ENCODE data around the gene HNRNPA3.
"Not testable (repeated sequence)": the region's sequence is repeated elsewhere in the genome, so short reads cannot be mapped to it uniquely, and the experiment has no call there.

The HNRNPA3 gene

DNA sequence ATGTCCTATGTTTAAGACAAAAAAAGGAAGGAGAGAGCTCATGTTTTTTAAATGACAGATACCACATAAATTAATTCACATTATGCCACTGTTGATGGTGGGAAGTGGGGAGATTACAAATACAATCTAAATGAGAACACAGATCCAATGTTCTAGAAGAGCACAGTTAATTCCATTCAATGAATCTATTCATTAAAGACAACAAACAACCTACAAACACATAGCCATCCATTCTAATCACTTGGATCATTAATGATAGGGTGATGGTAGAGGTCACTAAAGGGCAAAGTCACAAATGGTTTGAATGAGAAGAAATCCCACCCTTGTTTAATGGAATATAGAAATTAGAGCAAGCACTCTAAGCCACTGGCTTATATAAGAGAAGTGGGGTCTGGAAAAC is 21.7 kb downstream of the HNRNPA3 start:
- no peak for DNase-seq

- DNase-seq = no peak
Observed at GRCh38 chr2:177235855-177236437, 23.4 kb downstream of the HNRNPA3 start.

DNA sequence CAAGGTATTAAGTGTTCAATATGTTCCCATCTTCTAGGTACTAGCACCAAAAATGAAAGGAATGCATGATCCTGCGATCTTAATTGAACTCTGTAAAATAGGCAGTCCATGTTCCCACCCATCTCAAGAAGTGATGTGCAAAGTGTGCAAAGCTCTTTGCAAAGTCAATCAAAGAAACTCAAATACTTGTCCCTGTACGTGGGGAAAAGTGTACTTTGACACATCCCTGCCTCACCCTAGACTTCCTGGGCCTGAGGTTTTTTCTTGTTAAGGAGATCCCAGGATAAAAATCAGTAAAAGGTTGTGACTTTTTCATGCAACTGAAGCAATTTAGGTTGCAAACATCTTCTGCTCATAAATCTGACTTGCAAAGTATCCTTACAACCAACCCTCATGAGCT is 25.3 kb downstream of the HNRNPA3 start:
- DNase-seq = no peak

GRCh38 chr2:177239053-177239452 is 26.5 kb downstream of the HNRNPA3 start:
- no peak for DNase-seq

- DNase-seq = peak; percentile 62
Observed at GRCh38 chr2:177239932-177240630, 27.5 kb downstream of the HNRNPA3 start.

DNA sequence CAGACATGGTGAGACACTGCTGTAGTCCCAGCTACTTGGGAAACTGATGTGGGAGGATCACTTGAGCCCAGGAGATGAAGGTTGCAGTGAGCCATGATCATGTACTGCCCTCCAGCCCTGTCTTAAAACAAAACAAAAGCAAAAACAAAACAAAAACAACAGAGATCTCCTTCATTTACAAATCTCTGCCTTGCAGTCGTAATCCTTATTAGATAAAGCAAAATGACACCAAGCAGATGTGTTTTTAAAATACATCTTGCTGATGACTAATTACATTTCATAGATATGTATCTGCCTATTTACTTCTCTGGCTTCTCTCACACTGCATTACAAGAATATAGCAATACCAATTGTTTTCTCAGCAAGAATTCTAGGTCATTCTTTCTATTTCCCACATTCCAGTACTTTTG is 29.1 kb downstream of the HNRNPA3 start:
- no peak for DNase-seq

DNA sequence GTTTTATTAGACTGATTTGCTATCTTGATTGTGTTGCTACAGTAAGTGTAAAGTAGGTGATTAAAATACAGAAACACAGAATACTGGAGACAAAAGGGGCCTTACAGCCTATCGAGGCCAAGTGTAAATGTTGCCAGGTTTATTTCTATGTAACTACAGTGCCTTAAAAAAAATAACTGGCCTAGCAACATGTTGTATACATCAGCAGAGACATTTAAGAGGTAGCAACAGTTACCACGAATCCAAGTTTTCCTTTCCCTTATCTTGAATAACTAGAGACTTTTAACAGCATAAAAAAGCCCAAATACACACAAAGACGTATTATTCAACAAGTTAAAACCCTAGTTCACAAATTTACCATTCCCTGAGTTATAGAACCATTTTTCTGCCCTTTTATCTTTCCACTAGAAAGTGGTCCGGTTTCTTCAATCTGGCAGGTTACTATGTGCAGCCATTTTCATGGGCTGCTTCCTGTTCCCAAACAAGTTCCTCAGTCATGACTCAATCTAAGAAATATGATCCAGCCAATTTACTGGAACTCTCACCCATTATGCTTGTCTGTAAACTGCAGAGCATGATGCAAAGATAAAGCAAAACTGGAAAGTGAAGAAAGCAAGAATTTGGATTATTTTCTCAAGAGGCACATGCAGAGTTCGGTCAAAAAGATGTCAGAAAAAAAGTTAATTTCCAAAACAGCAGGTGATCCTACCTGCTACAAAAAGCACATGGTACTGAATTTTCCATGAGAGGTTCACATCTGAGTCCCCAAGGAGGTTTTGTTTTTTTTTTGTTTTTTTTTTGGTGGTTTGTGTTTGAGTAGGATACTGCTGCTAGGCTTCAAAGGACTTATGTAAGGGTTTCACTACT is 29.8 kb downstream of the HNRNPA3 start:
- no peak for DNase-seq

DNA sequence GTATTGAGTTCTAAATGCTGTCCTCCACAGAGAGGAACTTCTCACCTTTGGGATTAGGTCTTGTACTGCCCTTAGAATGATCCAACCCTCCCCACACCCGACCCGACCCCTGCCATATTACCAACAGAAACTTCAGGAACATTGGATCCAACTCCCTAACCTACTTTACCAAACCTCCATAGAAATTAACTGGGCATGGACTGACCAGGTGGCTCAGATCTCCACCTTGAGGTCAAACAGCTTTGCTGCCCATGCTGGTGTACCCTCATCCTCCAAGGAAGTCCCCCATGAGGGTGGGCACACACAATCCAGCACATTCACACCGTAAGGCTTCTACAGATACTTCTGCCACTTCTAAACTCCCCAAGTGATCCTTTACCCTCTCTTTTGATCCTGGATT is 30.5 kb downstream of the HNRNPA3 start:
- DNase-seq = no peak

- no peak for DNase-seq
Observed at GRCh38 chr2:177243476-177243875, 30.9 kb downstream of the HNRNPA3 start.

DNA sequence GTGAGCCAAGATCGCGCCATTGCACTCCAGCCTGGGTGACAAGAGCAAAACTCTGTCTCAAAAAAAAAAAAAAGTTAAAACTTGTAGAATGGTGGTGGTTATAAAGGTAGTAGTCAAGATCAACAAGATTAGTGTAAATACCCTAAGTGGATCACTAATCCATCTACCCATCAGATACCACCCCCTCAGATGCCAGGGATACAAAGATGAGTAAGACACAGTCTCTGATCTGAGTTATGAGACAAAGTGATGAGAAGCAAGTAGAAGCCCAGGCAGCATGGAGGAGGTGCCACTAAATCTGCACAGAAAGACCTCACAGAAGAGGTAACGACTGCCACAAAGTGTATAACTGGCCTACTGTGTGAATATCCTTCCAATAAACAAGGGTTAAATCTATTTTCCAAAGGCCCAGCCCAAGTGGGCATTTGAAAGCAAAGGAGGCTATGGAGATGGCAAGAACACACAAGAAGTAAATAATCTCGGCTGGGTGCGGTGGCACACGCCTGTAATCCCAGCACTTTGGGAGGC is 31.7 kb downstream of the HNRNPA3 start:
- no peak for DNase-seq

DNA sequence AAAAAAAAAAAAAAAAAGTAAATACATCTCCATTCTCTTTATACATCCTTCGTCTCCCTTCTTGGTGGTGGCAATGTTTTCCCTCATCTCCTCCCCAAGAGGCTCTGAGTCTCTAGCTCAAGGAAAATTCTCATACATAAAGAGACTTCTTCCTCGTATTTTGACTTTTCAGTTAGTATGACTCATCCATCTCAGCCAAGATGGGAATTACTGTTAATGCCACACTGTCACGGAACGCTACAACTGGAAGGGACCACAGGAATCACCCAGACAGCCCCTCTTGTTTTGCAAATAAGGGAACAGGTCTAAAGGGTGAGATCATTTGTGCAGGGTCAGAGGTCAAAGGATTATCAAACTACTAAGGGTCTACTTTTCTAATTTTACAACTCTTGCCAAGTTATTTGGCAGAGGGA is 32.4 kb downstream of the HNRNPA3 start:
- no peak for DNase-seq

- DNase-seq = no peak
Observed at GRCh38 chr2:177246000-177246399, 33.4 kb downstream of the HNRNPA3 start.

DNA sequence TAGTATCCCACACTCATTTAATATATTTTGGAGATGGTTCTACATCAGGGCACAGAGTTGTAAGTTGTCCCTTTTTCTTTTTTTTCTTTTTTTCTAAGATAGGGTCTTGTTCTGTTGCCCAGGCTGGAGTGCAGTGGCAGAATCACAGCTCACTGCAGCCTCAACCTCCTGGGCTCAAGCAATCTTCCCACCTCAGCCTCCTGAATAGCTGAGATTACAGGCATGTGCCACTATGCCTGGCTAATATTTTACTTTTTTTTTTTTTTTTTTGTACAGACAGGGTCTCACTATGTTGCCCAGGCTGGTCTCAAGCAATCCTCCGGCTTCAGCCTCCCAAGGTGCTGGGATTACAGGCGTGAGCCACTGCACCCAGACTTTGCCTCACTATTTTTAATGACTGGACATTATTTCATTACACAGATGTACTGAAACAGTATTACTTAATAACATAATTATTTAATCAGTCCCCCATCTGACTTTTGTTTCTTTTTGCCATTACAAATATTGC is 34.0 kb downstream of the HNRNPA3 start:
- not testable (repeated sequence) for DNase-seq

DNA sequence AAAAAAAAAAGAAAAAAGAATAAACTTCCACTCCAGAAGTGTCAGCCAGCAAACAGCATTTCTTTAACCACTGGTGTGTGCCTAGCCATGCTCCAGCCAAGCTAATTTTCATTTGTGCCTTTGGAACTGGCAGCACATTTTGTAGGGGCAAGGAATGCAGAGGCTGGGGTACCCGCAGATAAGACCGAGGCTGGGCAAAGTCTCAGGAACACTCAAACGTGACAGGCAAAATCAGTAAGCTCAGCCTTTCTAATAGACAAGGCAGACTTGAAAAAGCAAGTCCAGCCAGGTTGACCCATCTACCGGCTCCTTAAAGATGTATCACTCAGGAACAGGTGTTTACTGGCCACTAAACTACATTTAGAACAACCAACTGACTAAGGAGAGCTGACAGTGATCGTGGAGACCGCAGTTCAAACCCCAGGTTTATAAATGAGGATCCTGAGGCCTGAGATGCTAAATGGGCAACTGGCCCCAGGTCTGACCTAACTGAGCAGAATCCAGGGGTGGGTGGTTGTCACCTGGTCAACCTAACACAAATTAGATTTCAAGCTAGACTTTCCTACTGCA is 35.2 kb downstream of the HNRNPA3 start:
- DNase-seq = no peak

DNA sequence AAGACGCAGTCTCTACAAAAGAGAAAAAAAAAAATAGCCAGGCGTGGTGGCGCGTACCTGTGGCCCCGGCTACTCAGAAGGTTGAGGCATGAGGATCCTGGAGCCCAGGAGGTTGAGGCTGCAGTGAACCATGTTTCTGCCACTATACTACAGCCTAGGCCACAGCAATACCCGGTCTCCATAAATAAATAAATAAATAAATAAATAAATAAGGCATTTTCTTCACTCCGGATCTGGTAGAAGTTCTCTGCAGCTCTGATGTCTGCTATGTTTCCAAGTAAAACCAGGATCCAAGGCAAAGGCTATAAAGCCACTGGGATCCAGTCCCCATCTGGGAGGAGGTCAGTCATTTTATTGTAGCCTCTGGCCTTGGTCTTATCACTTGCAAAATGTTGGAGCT is 36.4 kb downstream of the HNRNPA3 start:
- DNase-seq = no peak

- DNase-seq = no peak
Observed at GRCh38 chr2:177250461-177250860, 37.9 kb downstream of the HNRNPA3 start.

- DNase-seq = no peak
Observed at GRCh38 chr2:177251165-177251542, 38.6 kb downstream of the HNRNPA3 start.

GRCh38 chr2:177252808-177253531 is 40.4 kb downstream of the HNRNPA3 start:
- no peak for DNase-seq

- DNase-seq = no peak
Observed at GRCh38 chr2:177253704-177254103, 41.1 kb downstream of the HNRNPA3 start.

DNA sequence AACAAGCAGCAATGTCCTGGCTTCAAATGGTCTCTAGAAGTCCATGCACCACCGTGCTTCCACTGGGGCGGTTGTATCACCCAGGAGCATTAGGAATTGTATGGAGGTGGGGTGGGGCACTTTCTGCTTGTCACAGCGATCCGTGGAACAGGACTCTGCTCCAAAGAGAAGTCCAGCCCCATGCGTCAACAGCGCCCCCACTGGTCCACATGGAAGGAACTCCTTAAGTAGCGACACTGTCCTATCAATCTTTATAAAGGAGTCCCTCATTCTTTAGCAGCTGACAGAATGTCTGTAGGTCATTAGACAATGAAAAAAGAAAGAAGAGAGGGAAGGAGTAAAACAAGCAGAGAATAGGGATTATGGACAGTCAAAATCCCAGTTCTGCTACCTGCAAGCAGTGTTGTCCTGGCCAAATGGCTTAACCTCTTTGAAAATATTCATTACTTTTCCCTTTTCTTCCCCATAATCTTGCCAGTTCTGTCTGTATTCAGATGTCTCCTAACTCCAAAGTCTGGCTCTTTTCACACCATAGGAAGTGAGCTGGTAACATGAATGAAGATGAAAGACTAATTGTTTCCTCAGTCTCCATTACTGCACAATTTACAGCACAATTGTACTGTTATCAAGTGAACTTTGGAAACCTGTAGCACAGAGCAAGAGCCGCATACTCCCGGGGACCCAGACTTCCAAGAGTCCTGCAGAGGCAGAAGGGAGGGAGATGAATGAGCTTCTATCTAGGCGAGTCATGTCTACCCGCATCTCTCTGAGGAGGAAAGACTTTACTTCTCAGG is 42.0 kb downstream of the HNRNPA3 start:
- DNase-seq = no peak

DNA sequence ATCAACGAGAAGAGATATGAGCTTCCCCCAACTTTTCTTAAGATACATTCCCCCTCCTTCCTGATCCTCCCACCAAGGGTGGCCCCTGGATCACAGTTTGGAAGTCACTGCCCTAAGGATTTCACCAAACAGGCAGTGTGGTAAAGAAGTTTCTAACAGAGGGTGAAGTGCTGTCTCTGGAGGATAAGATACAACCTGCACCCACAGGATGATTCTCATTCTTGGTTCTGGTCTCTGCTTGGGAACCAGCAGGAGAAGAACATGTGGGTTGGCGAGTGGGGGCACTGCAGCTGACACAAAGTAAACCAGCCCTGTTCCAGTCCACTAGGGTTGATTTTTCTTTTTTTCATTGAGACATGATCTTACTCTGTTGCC is 42.6 kb downstream of the HNRNPA3 start:
- DNase-seq = no peak

GRCh38 chr2:177256026-177256425 is 43.4 kb downstream of the HNRNPA3 start:
- DNase-seq = no peak
